SK-N-SH treated with all-trans-retinoic acid at 6 μM for 48 hours (cell line): Measurements from ENCODE around the gene PLCB1.

Experiments
- ARNTL ChIP-seq: fragments of 450-650 bp; formaldehyde crosslinking; IDR thresholded peaks from 2 replicates; pipeline ENCODE4 v1.5.0; 2020; ENCODE audit warnings: low read depth, mild to moderate bottlenecking, moderate library complexity, borderline replicate concordance
- GLIS3 ChIP-seq: fragments of 250-450 bp; sonication (Bioruptor Pico); IDR thresholded peaks from 2 replicates; pipeline ENCODE4 v1.5.0; 2020; ENCODE audit warnings: mild to moderate bottlenecking, moderate library complexity
- ISL1 ChIP-seq: fragments of 250-450 bp; sonication (Bioruptor Pico); IDR thresholded peaks from 2 replicates; pipeline ENCODE4 v2.1.2; 2022; ENCODE audit warnings: mild to moderate bottlenecking, moderate library complexity
- ZFP3 ChIP-seq: fragments of 250-450 bp; sonication (Bioruptor Pico); IDR thresholded peaks from 2 replicates; pipeline ENCODE4 v1.5.0; 2020; ENCODE audit warnings: mild to moderate bottlenecking, moderate library complexity
- TF ChIP-seq, protein P1 (sequence below): fragments of 250-450 bp; sonication (Bioruptor Pico); IDR thresholded peaks from 2 replicates; pipeline ENCODE4 v1.8.0; 2020; ENCODE audit warnings: mild to moderate bottlenecking, moderate library complexity, borderline replicate concordance

DNA sequence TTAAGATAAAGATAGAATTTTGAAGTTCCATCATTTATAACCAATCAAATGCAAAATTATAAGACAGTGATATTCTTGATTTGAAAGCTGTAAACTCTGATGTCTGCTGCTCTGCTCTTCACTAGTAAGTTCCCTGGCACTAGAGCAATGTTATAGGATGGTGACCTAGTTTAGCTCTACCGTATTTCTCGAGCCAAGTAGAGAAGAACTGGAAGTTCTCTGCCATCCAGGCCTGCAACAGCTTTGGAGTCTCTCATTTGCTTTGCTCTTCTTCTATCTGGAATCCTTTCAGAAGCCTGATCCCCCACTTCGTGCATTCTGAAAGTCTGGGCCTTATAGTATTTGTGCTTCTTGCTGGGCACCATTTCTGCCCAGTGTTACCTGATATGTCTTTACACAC is 100.3 kb downstream of the PLCB1 start:
- no peak for TF ChIP-seq GLIS3 (CRISPR knock-in tag)
- TF ChIP-seq ARNTL (CRISPR knock-in tag) = no peak
- TF ChIP-seq, protein P1, sequence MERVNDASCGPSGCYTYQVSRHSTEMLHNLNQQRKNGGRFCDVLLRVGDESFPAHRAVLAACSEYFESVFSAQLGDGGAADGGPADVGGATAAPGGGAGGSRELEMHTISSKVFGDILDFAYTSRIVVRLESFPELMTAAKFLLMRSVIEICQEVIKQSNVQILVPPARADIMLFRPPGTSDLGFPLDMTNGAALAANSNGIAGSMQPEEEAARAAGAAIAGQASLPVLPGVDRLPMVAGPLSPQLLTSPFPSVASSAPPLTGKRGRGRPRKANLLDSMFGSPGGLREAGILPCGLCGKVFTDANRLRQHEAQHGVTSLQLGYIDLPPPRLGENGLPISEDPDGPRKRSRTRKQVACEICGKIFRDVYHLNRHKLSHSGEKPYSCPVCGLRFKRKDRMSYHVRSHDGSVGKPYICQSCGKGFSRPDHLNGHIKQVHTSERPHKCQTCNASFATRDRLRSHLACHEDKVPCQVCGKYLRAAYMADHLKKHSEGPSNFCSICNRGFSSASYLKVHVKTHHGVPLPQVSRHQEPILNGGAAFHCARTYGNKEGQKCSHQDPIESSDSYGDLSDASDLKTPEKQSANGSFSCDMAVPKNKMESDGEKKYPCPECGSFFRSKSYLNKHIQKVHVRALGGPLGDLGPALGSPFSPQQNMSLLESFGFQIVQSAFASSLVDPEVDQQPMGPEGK (CRISPR knock-in tag) = no peak
- no peak for TF ChIP-seq ISL1 (CRISPR knock-in tag)
- TF ChIP-seq ZFP3 (CRISPR knock-in tag) = no peak
